T-helper 17 cell (primary cell): ENCODE results near the gene PVALEF. TPM values are rescaled to one million over a fixed set of nuclear protein-coding genes. Genes with fewer than 3 reads are reported as not detected.

Experiments
- ATAC-seq: fragments of 150-1000 bp; cut with Tn5 transposase; 2 replicates; pipeline ENCODE4 v1.10.0; 2021; ENCODE audit warnings: mild to moderate bottlenecking, moderate library complexity
- DNase-seq, 3 donors: peaks; one replicate each; pipeline versions ENCODE4 v3.0.0 to v3.0.0-alpha.2; 2020 to 2021
- H3K9me3 ChIP-seq: one replicate; pipeline ENCODE4 v1.7.0; 2013; ENCODE audit warnings: low read length, mild to moderate bottlenecking; ENCODE audit not compliant: control insufficient read depth, poor library complexity, severe bottlenecking
- H3K27ac Mint-ChIP-seq: one replicate; pipeline ENCODE4 v1.8.0; 2022; ENCODE audit warnings: mild to moderate bottlenecking, moderate library complexity, mixed read lengths
- H3K27me3 Mint-ChIP-seq: one replicate; pipeline ENCODE4 v1.8.0; 2022; ENCODE audit warnings: mixed read lengths
- H3K36me3 Mint-ChIP-seq: one replicate; pipeline ENCODE4 v1.8.0; 2022; ENCODE audit warnings: low read depth, mixed read lengths
- H3K4me1 Mint-ChIP-seq: one replicate; pipeline ENCODE4 v1.8.0; 2022; ENCODE audit warnings: mild to moderate bottlenecking, mixed read lengths
- H3K4me3 Mint-ChIP-seq: one replicate; pipeline ENCODE4 v1.8.0; 2022; ENCODE audit warnings: mild to moderate bottlenecking, moderate library complexity, mixed read lengths
- total RNA-seq, 4 donors: library from RNA in 2 of 4; stranded (reverse) in 2 of 4; gene quantifications; one replicate each; pipeline ENCODE4 v1.2.3 and lab custom pipeline; 2022 to 2026

Gene PVALEF
- total RNA-seq, result not detected
- total RNA-seq (lab: John Stamatoyannopoulos, UW), result 0 reads per million in 2 donors

GRCh38 chr17:81165246-81166032, at the start of gene PVALEF:
PVALEF (plus strand) TSS chr17:81165507; CDS start chr17:81181227, 15,720 bp downstream.
- peaks cover 42% of the 10 kb centered on the region for H3K27me3 Mint-ChIP-seq
- peak within 1 kb of the TSS; percentile 71 for H3K4me3 Mint-ChIP-seq
- H3K27ac Mint-ChIP-seq, result no peak within 1 kb of the TSS
- no peaks in the 10 kb centered on the region for H3K36me3 Mint-ChIP-seq
- DNase-seq (peak in 1 of 3 donors; percentile 9), ATAC-seq (no peak)
- H3K4me1 Mint-ChIP-seq, result peaks cover 5% of the 10 kb centered on the region
- H3K9me3 ChIP-seq, result no peaks in the 10 kb centered on the region

GRCh38 chr17:81115749-81116464, 49.4 kb upstream of the PVALEF start:
- H3K36me3 Mint-ChIP-seq, result peaks cover 2% of the 10 kb centered on the region
- no peak for DNase-seq
- no peak overlapping the region for H3K27ac Mint-ChIP-seq
- ATAC-seq, result no peak
- peaks cover 8% of the 10 kb centered on the region for H3K4me1 Mint-ChIP-seq
- no peaks in the 10 kb centered on the region for H3K9me3 ChIP-seq
- peaks cover 7% of the 10 kb centered on the region for H3K27me3 Mint-ChIP-seq
- no peak overlapping the region for H3K4me3 Mint-ChIP-seq

GRCh38 chr17:81116704-81117103, 48.6 kb upstream of the PVALEF start:
- H3K9me3 ChIP-seq, result no peaks in the 10 kb centered on the region
- H3K27me3 Mint-ChIP-seq, result peaks cover under 1% of the 10 kb centered on the region
- H3K4me1 Mint-ChIP-seq, result peaks cover 8% of the 10 kb centered on the region
- DNase-seq (no peak), ATAC-seq (no peak)
- H3K27ac Mint-ChIP-seq, result no peak overlapping the region
- no peak overlapping the region for H3K4me3 Mint-ChIP-seq
- H3K36me3 Mint-ChIP-seq, result peaks cover 2% of the 10 kb centered on the region

GRCh38 chr17:81117672-81118198, 47.6 kb upstream of the PVALEF start:
- no peak overlapping the region for H3K4me3 Mint-ChIP-seq
- no peak overlapping the region for H3K27ac Mint-ChIP-seq
- no peaks in the 10 kb centered on the region for H3K9me3 ChIP-seq
- ATAC-seq, result no peak
- peaks cover 8% of the 10 kb centered on the region for H3K4me1 Mint-ChIP-seq
- no peaks in the 10 kb centered on the region for H3K27me3 Mint-ChIP-seq
- peaks cover 2% of the 10 kb centered on the region for H3K36me3 Mint-ChIP-seq
- no peak for DNase-seq

GRCh38 chr17:81118308-81119221, 46.7 kb upstream of the PVALEF start:
- ATAC-seq, result no peak
- no peak overlapping the region for H3K27ac Mint-ChIP-seq
- H3K9me3 ChIP-seq, result no peaks in the 10 kb centered on the region
- no peak for DNase-seq
- H3K36me3 Mint-ChIP-seq, result peaks cover 2% of the 10 kb centered on the region
- H3K4me3 Mint-ChIP-seq, result peak overlapping the region; percentile 82
- H3K27me3 Mint-ChIP-seq, result no peaks in the 10 kb centered on the region
- H3K4me1 Mint-ChIP-seq, result peaks cover 8% of the 10 kb centered on the region

- ATAC-seq (peak; percentile 86), DNase-seq (peak; percentile 78 to 89 (median 85))
- H3K4me1 Mint-ChIP-seq, result peaks cover 8% of the 10 kb centered on the region
- H3K27ac Mint-ChIP-seq, result peak overlapping the region; percentile 29
- H3K4me3 Mint-ChIP-seq, result peak overlapping the region; percentile 79
- no peaks in the 10 kb centered on the region for H3K27me3 Mint-ChIP-seq
- H3K9me3 ChIP-seq, result no peaks in the 10 kb centered on the region
- peaks cover 2% of the 10 kb centered on the region for H3K36me3 Mint-ChIP-seq
These were observed 45.8 kb upstream of the PVALEF start for GRCh38 chr17:81119223-81120148.

GRCh38 chr17:81120149-81120484, 45.2 kb upstream of the PVALEF start:
- no peak for ATAC-seq
- Mint-ChIP-seq H3K4me1 (peaks cover 8% of the 10 kb centered on the region), H3K27me3 (no peaks in the 10 kb centered on the region), H3K36me3 (peaks cover 2% of the 10 kb centered on the region), H3K27ac (peak overlapping the region; percentile 29), H3K4me3 (no peak overlapping the region)
- no peaks in the 10 kb centered on the region for H3K9me3 ChIP-seq
- DNase-seq, result no peak

- peaks cover 2% of the 10 kb centered on the region for H3K36me3 Mint-ChIP-seq
- peaks cover 8% of the 10 kb centered on the region for H3K4me1 Mint-ChIP-seq
- DNase-seq (no peak), ATAC-seq (no peak)
- H3K27ac Mint-ChIP-seq, result no peak overlapping the region
- no peak overlapping the region for H3K4me3 Mint-ChIP-seq
- no peaks in the 10 kb centered on the region for H3K9me3 ChIP-seq
- no peaks in the 10 kb centered on the region for H3K27me3 Mint-ChIP-seq
These were observed 44.3 kb upstream of the PVALEF start for GRCh38 chr17:81120695-81121621.

GRCh38 chr17:81121841-81122733, 43.2 kb upstream of the PVALEF start:
- Mint-ChIP-seq H3K36me3 (peaks cover 2% of the 10 kb centered on the region), H3K27me3 (no peaks in the 10 kb centered on the region), H3K4me3 (no peak overlapping the region), H3K27ac (no peak overlapping the region), H3K4me1 (peaks cover 8% of the 10 kb centered on the region)
- DNase-seq (no peak), ATAC-seq (no peak)
- H3K9me3 ChIP-seq, result no peaks in the 10 kb centered on the region

GRCh38 chr17:81123052-81124048, 42.0 kb upstream of the PVALEF start:
- Mint-ChIP-seq H3K27ac (no peak overlapping the region), H3K36me3 (peaks cover 2% of the 10 kb centered on the region), H3K4me1 (peaks cover 7% of the 10 kb centered on the region), H3K4me3 (no peak overlapping the region), H3K27me3 (no peaks in the 10 kb centered on the region)
- no peaks in the 10 kb centered on the region for H3K9me3 ChIP-seq
- no peak for DNase-seq
- ATAC-seq, result no peak
